IPS DF 6.9 (cell line): ENCODE data around the gene CNTN3.

Experiments
- DNase-seq: peaks from one replicate; pipeline ENCODE4 v3.0.0-alpha.2; 2013; ENCODE audit warnings: low read depth, low spot score
- H3K27ac ChIP-seq: one replicate; pipeline ENCODE4 v1.5.1; 2013; ENCODE audit warnings: low read length, control low read depth
- H3K27me3 ChIP-seq: 2 replicates; pipeline ENCODE4 v1.6.1; 2013; ENCODE audit warnings: mild to moderate bottlenecking, low read length; ENCODE audit not compliant: control insufficient read depth, insufficient read depth
- H3K36me3 ChIP-seq: 2 replicates; pipeline ENCODE4 v1.6.1; 2013; ENCODE audit warnings: low read length; ENCODE audit not compliant: control insufficient read depth, insufficient read depth
- H3K4me1 ChIP-seq: 2 replicates; pipeline ENCODE4 v1.6.1; 2013; ENCODE audit warnings: low read length; ENCODE audit not compliant: control insufficient read depth, insufficient read depth
- H3K4me3 ChIP-seq: 2 replicates; pipeline ENCODE4 v1.5.1; 2013; ENCODE audit warnings: mild to moderate bottlenecking, low read length
- H3K9me3 ChIP-seq: 2 replicates; pipeline ENCODE4 v1.6.1; 2013; ENCODE audit warnings: low read length, inconsistent platforms; ENCODE audit not compliant: control insufficient read depth, insufficient read depth
- WGBS: extraction: QIAGEN DNeasy Blood & Tissue Kit; methylation state at CpG from one replicate; pipeline ENCODE4 v1.1.7; 2013; ENCODE audit warnings: mixed read lengths, missing lambda C conversion rate; ENCODE audit not compliant: insufficient read length, insufficient coverage; 5-methylcytosine and 5-hydroxymethylcytosine counted together

CNTN3 gene

GRCh38 chr3:74613060-74613459 is 1.4 kb downstream of the CNTN3 start:
- no CpG with 5 or more reads among the region's 2 CpGs for WGBS
- Histone ChIP-seq H3K27ac (no peak overlapping the region), H3K9me3 (no peaks in the 10 kb centered on the region), H3K27me3 (peaks cover 26% of the 10 kb centered on the region), H3K4me1 (no peaks in the 10 kb centered on the region), H3K36me3 (no peaks in the 10 kb centered on the region), H3K4me3 (no peak overlapping the region)
- no peak for DNase-seq

- Histone ChIP-seq H3K27ac (no peak overlapping the region), H3K27me3 (peaks cover 25% of the 10 kb centered on the region), H3K4me1 (no peaks in the 10 kb centered on the region), H3K9me3 (no peaks in the 10 kb centered on the region), H3K4me3 (no peak overlapping the region), H3K36me3 (no peaks in the 10 kb centered on the region)
- DNase-seq = no peak
- no CpG with 5 or more reads among the region's 1 CpG for WGBS
Measured at GRCh38 chr3:74611206-74611605, 3.3 kb downstream of the CNTN3 start.

GRCh38 chr3:74607803-74608202 is 6.7 kb downstream of the CNTN3 start:
- WGBS = no CpG with 5 or more reads among the region's 2 CpGs
- H3K4me1 ChIP-seq = no peaks in the 10 kb centered on the region
- H3K9me3 ChIP-seq = no peaks in the 10 kb centered on the region
- H3K27me3 ChIP-seq = peaks cover 3% of the 10 kb centered on the region; the same call in 1 of the 2 replicates
- no peak overlapping the region for H3K27ac ChIP-seq
- no peak overlapping the region for H3K4me3 ChIP-seq
- H3K36me3 ChIP-seq = no peaks in the 10 kb centered on the region
- no peak for DNase-seq

GRCh38 chr3:74606996-74607395 is 7.5 kb downstream of the CNTN3 start:
- Histone ChIP-seq H3K4me1 (no peaks in the 10 kb centered on the region), H3K4me3 (no peak overlapping the region), H3K36me3 (no peaks in the 10 kb centered on the region), H3K9me3 (no peaks in the 10 kb centered on the region), H3K27ac (no peak overlapping the region), H3K27me3 (no peaks in the 10 kb centered on the region)
- DNase-seq = no peak
- WGBS = no CpG with 5 or more reads among the region's 7 CpGs

- Histone ChIP-seq H3K27ac (no peak overlapping the region), H3K4me1 (no peaks in the 10 kb centered on the region), H3K4me3 (no peak overlapping the region), H3K27me3 (no peaks in the 10 kb centered on the region), H3K36me3 (no peaks in the 10 kb centered on the region), H3K9me3 (no peaks in the 10 kb centered on the region)
- WGBS = no CpG with 5 or more reads among the region's 3 CpGs
- no peak for DNase-seq
Measured at GRCh38 chr3:74605437-74605836, 9.0 kb downstream of the CNTN3 start.

GRCh38 chr3:74603292-74603691 is 11.2 kb downstream of the CNTN3 start:
- Histone ChIP-seq H3K36me3 (no peaks in the 10 kb centered on the region), H3K27ac (no peak overlapping the region), H3K9me3 (no peaks in the 10 kb centered on the region), H3K4me3 (no peak overlapping the region), H3K27me3 (no peaks in the 10 kb centered on the region), H3K4me1 (no peaks in the 10 kb centered on the region)
- no CpG with 5 or more reads among the region's 2 CpGs for WGBS
- no peak for DNase-seq

- H3K4me3 ChIP-seq = no peak overlapping the region
- no peaks in the 10 kb centered on the region for H3K36me3 ChIP-seq
- DNase-seq = no peak
- H3K4me1 ChIP-seq = no peaks in the 10 kb centered on the region
- no peaks in the 10 kb centered on the region for H3K27me3 ChIP-seq
- no peak overlapping the region for H3K27ac ChIP-seq
- WGBS = no CpG with 5 or more reads among the region's 2 CpGs
- H3K9me3 ChIP-seq = no peaks in the 10 kb centered on the region
Measured at GRCh38 chr3:74602471-74602870, 12.0 kb downstream of the CNTN3 start.

GRCh38 chr3:74601793-74602192 is 12.7 kb downstream of the CNTN3 start:
- H3K36me3 ChIP-seq = no peaks in the 10 kb centered on the region
- H3K9me3 ChIP-seq = no peaks in the 10 kb centered on the region
- no peaks in the 10 kb centered on the region for H3K4me1 ChIP-seq
- H3K27ac ChIP-seq = no peak overlapping the region
- H3K27me3 ChIP-seq = no peaks in the 10 kb centered on the region
- no peak for DNase-seq
- no CpG with 5 or more reads among the region's 2 CpGs for WGBS
- no peak overlapping the region for H3K4me3 ChIP-seq

GRCh38 chr3:74599564-74599963 is 14.9 kb downstream of the CNTN3 start:
- WGBS = no CpG with 5 or more reads among the region's 2 CpGs
- Histone ChIP-seq H3K27me3 (no peaks in the 10 kb centered on the region), H3K9me3 (no peaks in the 10 kb centered on the region), H3K4me3 (no peak overlapping the region), H3K4me1 (no peaks in the 10 kb centered on the region), H3K36me3 (no peaks in the 10 kb centered on the region), H3K27ac (no peak overlapping the region)
- DNase-seq = no peak

- H3K4me3 ChIP-seq = no peak overlapping the region
- WGBS = no CpG with 5 or more reads among the region's 3 CpGs
- no peaks in the 10 kb centered on the region for H3K4me1 ChIP-seq
- no peaks in the 10 kb centered on the region for H3K27me3 ChIP-seq
- H3K9me3 ChIP-seq = no peaks in the 10 kb centered on the region
- no peak overlapping the region for H3K27ac ChIP-seq
- DNase-seq = no peak
- H3K36me3 ChIP-seq = no peaks in the 10 kb centered on the region
Measured at GRCh38 chr3:74593152-74593551, 21.3 kb downstream of the CNTN3 start.

GRCh38 chr3:74592359-74592758 is 22.1 kb downstream of the CNTN3 start:
- Histone ChIP-seq H3K4me1 (no peaks in the 10 kb centered on the region), H3K36me3 (no peaks in the 10 kb centered on the region), H3K9me3 (no peaks in the 10 kb centered on the region), H3K4me3 (no peak overlapping the region), H3K27me3 (no peaks in the 10 kb centered on the region), H3K27ac (no peak overlapping the region)
- no CpG with 5 or more reads among the region's 2 CpGs for WGBS
- no peak for DNase-seq
